ENCODE measurements around the gene MVB12B.

DNA sequence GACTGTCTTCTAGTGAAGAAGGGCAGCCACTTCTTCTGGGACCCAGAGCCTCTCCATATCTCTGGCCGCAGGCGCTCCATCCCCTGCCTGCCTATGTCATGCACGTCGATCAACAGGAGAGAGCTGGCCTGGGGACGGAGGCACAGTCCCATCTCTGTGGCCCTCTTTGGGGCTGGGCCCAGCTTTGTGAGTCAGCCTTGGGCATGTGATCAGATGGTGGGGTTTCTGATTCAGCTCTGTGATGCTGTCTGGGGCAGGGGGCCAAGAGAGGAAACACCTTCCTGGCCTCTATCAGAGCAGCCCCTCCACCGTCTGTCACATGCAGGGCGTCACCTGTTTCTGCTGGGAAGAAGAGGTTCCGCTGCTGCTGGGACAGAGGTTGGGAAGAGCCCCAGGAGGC is 72.6 kb downstream of the MVB12B start:
- TF ChIP-seq POLR2A (IDR thresholded peaks at IDR 0.05) (no peak), POLR2AphosphoS5 (IDR thresholded peaks at IDR 0.05) (no peak), EP300 (IDR thresholded peaks at IDR 0.05) (no peak)
- TF ChIP-seq, protein P1, sequence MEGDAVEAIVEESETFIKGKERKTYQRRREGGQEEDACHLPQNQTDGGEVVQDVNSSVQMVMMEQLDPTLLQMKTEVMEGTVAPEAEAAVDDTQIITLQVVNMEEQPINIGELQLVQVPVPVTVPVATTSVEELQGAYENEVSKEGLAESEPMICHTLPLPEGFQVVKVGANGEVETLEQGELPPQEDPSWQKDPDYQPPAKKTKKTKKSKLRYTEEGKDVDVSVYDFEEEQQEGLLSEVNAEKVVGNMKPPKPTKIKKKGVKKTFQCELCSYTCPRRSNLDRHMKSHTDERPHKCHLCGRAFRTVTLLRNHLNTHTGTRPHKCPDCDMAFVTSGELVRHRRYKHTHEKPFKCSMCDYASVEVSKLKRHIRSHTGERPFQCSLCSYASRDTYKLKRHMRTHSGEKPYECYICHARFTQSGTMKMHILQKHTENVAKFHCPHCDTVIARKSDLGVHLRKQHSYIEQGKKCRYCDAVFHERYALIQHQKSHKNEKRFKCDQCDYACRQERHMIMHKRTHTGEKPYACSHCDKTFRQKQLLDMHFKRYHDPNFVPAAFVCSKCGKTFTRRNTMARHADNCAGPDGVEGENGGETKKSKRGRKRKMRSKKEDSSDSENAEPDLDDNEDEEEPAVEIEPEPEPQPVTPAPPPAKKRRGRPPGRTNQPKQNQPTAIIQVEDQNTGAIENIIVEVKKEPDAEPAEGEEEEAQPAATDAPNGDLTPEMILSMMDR (IDR thresholded peaks at IDR 0.05) = no peak
